Stimulated activated memory B cell treated with anti-CD40 and anti-IgM and Interleukin-4, amounts not matched to agents 10 μg/mL and 1 μg/mL and 100 μg/mL, for 72 hours (primary cell): ENCODE measurements around the gene ILDR2.

Source experiments
- ATAC-seq: fragments of 150-1000 bp; cut with Tn5 transposase; 2 replicates; pipeline ENCODE4 v1.10.0; 2021
- H3K27ac Mint-ChIP-seq: one replicate; pipeline ENCODE4 v1.8.0; 2022; ENCODE audit warnings: mild to moderate bottlenecking, mixed read lengths
- H3K27me3 Mint-ChIP-seq: one replicate; pipeline ENCODE4 v1.8.0; 2022; ENCODE audit warnings: mixed read lengths
- H3K36me3 Mint-ChIP-seq: one replicate; pipeline ENCODE4 v1.8.0; 2022; ENCODE audit warnings: mixed read lengths
- H3K4me1 Mint-ChIP-seq: one replicate; pipeline ENCODE4 v1.8.0; 2022; ENCODE audit warnings: mixed read lengths
- H3K4me3 Mint-ChIP-seq: one replicate; pipeline ENCODE4 v1.8.0; 2022; ENCODE audit warnings: mild to moderate bottlenecking, moderate library complexity, mixed read lengths
- H3K9me3 Mint-ChIP-seq: one replicate; pipeline ENCODE4 v1.8.0; 2022; ENCODE audit warnings: mixed read lengths

The ILDR2 gene

DNA sequence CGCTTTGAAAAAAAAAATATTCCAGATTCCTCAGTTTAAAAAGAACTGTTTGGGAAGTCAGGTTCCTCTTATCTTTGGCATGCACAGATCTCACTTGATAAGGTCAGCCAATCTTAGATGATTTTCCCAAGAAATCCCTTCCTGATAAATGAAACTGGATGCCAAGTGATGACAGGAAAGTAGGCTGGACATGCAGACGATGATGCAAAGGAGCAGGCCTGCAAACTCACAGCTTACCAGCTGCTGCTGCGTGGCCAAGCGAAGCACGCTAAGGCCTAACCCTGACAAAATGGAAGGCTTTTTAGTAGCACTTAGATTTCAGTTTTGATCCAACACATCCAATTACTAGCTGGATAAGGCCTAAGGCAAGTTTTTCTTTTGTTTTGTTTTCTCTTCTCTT is 109.4 kb downstream of the ILDR2 start:
- Mint-ChIP-seq H3K27ac (no peak overlapping the region), H3K4me1 (no peaks in the 10 kb centered on the region), H3K9me3 (no peaks in the 10 kb centered on the region), H3K4me3 (no peak overlapping the region), H3K27me3 (no peaks in the 10 kb centered on the region), H3K36me3 (peaks cover 50% of the 10 kb centered on the region)
- no peak for ATAC-seq

- Mint-ChIP-seq H3K36me3 (peaks cover 48% of the 10 kb centered on the region), H3K27ac (peak overlapping the region; percentile 7), H3K4me3 (no peak overlapping the region), H3K27me3 (no peaks in the 10 kb centered on the region), H3K4me1 (peaks cover 14% of the 10 kb centered on the region), H3K9me3 (no peaks in the 10 kb centered on the region)
- ATAC-seq, result peak; percentile 72
These were observed 115.7 kb downstream of the ILDR2 start for GRCh38 chr1:166859597-166859996.

GRCh38 chr1:166858726-166859419 is 116.5 kb downstream of the ILDR2 start:
- ATAC-seq, result no peak
- Mint-ChIP-seq H3K27me3 (no peaks in the 10 kb centered on the region), H3K4me3 (no peak overlapping the region), H3K27ac (peak overlapping the region; percentile 7), H3K9me3 (no peaks in the 10 kb centered on the region), H3K4me1 (peaks cover 17% of the 10 kb centered on the region), H3K36me3 (peaks cover 48% of the 10 kb centered on the region)
